Astrocyte of the hippocampus (primary cell): ENCODE results near the gene SEC14L2.
"Not testable (repeated sequence)": the region's sequence is repeated elsewhere in the genome, so short reads cannot be mapped to it uniquely, and the experiment has no call there.

ENCODE experiments used
- DNase-seq: peaks from one replicate; pipeline ENCODE4 v3.0.0; 2011; ENCODE audit warnings: low read depth, low spot score

The SEC14L2 gene

DNA sequence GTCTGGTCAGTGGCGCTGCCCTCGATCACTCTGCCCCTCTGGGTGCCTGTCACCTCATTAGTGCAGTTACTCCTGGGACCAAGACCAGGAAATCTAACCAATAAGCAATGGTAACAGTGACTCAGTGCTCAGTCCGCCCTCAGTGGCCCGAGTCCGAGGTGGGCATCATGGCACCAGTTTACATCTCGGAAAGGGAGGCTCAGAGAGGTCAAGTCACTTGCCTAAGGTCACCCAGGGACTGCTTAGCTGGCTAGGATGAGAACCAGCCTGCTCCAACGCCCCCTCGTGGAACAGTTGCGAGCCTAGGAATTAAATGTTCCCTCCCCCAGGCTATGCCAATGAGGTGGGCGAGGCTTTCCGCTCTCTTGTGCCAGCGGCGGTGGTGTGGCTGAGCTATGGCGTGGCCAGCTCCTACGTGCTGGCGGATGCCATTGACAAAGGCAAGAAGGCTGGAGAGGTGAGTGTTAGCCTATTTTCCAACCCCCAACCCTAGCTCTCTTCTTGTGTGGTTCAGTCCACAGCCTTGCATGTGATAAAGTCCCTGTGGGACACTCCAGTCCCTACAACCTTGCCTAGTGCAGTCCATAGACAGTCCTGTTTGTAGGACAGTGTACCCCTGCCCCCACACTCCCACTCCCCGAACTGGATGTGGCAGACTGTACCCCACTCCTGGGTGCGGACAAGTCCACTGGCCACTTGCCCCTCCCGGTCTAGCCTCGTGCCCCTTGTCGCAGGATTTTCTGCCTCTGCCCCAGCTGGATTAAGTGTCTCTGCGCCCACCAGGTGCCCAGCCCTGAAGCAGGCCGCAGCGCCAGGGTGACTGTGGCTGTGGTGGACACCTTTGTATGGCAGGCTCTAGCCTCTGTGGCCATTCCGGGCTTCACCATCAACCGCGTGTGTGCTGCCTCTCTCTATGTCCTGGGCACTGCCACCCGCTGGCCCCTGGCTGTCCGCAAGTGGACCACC lies 29.9 kb downstream of the SEC14L2 start:
- peak; percentile 93 for DNase-seq

DNA sequence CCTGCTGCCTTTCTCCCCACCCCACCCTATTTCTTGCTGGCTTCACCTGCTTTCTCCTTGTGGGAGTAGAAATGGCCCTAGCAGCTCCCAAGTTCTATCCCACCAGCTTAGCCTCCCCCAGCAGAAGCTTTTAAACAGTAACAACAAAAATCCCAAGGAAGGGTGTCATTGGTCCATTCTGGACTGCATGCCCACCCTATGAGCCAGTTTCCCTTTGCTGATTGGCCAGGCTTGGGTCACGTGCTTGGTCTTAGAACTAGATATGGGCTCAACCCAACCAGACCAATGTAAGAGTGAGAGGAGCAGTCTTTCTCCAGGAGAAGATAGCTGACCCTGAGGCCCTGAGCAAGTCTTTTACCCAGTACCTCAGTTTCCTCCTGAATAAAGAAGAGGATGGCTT lies 31.1 kb downstream of the SEC14L2 start:
- no peak for DNase-seq

DNA sequence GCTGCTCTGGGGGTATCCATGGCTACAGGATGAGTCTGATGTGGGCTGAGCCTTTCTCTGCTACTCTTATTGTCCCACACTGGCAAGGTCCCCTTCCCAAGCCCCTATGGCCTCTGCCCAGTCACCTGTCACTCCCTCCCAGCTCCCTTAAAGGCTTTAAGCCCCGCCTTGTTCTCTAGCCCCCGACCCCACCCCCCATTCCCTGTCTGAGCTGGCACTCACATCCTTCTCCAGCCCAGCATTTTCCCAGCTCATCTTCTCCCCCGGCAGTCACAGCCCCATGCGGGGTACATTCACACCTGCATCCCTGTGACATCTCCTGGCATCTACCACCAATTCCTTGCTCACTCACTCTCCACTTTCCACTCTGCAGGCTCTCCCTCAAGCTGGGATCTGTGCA lies 33.1 kb downstream of the SEC14L2 start:
- no peak for DNase-seq

DNA sequence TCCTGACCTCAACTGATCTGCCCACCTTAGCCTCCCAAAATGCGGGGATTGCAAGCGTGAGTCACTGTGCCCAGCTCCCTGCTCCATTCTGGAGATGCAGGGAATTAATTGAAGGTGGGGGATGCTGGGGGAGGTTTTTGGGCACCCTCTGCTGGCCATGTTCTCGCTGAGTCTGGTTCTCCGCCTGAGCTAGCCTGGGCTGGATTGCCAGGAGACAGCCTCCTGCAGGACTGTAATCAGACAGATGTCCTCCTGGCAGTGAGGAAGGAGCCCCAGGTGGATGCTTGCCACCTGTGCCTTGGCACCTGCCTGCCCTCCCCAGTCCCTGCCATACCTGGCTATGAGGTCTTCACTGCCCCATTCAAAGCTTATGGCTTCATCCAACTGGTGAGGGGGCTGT lies 34.1 kb downstream of the SEC14L2 start:
- DNase-seq, result no peak

DNA sequence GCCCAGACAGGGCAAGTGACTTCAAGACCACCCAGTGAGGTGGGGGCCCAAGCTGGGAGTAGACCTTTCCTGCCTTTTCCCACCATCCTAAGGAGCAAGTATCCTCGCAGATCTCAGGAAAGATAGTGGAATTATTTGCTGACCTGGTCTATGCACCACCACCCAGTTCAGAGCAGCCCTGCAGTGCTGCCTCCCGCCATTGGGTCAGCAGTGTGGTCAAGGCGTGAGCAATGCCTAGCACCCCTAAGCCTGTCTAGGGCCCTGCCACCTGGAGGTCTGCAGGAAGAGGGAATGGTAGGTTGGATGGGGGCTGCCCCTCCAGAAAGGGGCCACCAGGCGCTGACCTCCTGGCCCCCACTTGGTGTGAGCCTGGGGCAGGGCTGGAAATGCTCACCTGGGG lies 35.3 kb downstream of the SEC14L2 start:
- no peak for DNase-seq

DNA sequence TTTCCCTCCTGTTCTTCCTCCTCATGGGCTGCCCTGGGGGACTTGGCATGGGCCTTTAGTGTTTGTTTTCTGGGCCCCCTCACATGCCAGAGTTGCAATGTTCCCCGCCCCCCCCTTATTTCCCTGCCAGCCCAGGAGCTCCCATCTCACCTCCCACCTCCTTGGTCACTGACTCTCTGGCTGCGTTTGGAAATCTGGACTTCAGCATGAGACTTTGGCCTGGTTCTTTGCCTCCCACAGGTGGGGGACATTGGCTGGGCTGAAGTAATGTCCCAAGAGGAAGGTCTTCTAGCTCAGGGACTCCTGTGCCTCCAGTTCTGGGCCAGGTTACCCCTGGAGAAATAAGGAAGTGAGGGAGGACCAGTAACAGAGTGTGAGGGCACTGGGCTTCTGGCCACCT lies 35.7 kb downstream of the SEC14L2 start:
- DNase-seq, result no peak

DNA sequence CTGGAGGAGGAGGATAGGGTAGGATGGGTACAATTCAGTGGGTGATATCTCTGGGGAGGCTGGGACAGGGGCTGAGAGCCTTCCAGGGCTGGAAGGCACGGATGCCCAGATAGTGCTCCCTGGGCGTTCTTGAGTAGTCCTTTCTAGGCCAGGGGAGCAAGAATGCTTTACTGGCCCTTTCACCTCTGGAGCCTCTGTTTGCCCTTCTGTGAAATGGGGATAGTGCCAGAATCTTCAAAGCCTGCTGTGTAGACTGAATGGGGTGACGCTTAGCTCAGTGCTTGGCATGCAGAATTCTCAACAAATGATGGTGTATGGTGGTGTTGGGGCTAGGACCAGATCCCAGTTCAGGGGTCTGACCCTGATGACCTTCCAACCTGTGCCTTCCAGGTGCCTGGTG lies 36.4 kb downstream of the SEC14L2 start:
- no peak for DNase-seq

DNA sequence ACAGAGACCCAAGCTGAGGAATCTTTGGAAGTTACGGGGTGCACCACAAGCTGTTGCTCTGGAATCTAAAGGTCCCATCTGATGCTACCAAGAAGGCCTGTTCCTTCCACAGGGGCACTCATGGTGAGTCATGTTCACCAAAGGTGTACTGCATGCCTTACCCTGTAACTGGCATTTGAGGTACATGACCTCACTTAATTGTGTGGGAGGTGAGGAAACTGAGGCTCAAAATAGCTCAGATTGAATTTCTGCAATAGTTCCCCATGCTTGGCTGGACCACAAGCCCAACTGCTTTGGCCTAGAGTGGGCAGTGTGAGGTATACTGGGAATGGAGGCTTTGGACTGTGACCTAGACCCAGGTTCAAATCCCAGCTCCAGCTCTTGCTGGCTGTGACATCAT lies 37.0 kb downstream of the SEC14L2 start:
- DNase-seq, result no peak

DNA sequence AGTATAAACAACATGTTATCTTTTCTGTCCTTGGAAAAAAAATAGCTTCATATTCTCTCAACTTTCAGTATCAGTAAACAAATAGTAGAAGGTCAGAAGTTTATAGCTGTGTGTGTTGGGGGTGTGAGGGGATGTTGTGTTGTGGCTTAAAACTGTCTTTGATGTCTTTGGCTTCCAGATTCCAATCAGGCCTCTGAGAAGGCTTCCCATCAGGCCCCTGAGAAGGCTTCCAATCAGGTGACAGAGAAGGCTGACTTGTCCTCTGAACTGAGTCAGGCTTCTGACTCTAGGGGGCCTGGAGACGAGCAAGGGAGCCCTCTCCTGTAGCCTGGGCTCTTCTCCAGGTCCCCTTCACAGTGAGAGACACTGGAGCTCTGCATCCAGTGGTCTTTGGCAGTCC lies 38.0 kb downstream of the SEC14L2 start:
- no peak for DNase-seq

DNA sequence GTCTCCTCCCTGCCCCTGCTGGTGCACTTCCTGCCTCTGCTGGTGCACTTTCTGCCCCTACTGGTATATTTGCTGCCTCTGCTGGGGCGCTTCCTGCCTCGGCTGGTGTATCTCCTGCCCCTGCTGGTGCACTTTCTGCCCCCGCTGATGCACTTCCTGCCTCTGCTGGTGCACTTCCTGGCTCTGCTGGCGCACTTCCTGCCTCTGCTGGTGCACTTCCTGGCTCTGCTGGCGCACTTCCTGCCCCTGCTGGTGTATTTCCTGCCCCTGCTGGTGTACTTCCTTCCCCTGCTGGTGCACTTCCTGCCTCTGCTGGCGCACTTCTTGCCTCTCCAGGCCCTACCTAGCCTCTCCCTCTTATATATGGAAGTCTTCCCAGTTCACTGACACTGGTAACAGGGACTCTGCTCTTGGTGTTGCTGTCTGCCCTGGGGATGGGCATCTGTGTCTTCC lies 38.9 kb downstream of the SEC14L2 start:
- no peak for DNase-seq

DNA sequence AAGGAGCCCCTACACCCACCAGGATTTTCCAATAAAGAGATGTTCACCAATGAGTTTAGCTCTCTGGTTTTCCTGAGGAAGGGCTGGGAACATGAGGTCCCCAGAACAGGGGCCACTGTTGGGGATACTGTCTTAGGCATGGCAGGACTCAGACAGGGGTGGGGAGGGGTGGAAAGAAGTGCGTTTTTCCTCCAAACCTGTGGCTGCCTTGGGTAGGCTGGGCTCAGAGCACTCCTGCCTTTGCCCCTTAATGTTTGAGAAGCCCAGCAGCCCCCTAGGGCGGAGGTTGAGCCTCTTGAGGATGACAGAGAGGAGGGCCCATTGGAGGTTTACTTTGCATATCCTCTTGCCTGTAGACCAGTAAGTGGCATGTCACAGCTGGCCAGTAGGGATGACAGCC lies 39.4 kb downstream of the SEC14L2 start:
- no peak for DNase-seq

DNA sequence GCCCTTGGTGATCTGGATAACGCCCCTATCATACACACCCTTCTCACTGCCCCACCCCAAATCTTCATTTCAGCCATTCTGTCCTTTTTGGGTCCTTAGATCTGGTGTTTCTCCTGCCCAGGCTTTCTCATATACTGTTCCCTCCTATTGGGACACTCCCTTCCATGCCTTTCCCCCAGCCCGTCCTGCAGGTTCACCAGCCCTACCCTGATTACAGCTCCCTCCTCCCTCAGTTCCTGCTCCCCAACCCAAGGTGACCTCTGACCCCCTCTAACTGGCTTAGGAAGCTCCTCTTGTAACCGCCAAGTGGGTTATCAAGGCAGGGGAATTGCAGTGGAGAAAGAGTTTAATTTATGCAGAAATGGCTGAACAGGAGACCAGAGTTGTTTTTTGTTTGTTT lies 41.7 kb downstream of the SEC14L2 start:
- DNase-seq, result no peak

DNA sequence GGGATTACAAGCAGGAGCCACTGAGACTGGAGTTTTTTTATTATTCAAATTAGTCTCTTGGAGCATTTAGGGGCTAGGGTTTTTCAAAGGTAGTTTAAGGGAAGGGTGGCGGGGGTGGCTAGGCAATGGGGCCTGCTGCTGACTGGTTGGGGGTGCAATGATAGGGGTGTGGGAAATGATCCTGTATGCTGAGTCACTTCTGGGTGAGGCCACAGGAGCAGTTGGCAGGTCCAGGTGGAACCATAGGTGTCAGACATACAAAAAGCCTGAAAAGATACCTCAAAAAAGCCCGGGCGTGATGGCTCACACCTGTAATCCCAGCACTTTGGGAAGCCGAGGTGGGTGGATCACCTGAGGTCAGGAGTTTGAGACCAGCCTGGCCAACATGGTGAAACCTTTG lies 42.4 kb downstream of the SEC14L2 start:
- DNase-seq, result no peak

DNA sequence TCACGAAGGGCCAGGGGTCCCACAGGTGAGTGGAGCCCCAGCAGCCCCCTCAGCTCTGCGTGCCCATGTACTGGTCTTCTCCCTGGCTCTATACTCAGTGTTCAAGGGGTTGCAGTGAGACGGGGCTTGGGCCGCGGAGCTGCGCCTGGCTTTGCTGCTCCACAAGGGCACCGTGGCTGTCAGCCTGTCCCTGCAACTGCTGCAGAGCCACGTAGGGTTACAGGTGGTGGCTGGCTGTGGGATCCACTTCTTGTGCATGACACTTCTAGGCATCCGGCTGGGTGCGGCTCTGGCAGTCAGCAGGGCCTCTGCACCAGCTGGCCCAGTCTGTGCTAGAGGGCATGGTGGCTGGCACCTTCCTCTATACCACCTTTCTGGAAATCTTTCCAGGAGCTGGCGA lies 43.0 kb downstream of the SEC14L2 start:
- DNase-seq, result no peak

DNA sequence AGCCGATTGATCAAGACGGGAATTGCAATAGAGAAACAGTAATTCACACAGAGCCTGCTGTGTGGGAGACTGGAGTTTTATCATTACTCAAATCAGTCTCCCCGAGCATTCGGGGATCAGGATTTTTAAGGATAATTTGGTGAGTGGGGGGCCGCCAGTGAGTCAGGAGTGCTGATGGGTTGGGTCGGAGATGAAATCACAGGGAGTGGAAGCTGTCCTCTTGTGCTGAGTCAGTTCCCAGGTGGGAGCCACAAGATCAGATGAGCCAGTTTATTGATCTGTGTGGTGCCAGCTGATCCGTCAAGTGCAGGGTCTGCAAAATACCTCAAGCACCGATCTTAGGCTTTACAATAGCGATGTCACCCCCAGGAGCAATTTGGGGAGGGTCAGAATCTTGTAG lies 44.3 kb downstream of the SEC14L2 start:
- no peak for DNase-seq

DNA sequence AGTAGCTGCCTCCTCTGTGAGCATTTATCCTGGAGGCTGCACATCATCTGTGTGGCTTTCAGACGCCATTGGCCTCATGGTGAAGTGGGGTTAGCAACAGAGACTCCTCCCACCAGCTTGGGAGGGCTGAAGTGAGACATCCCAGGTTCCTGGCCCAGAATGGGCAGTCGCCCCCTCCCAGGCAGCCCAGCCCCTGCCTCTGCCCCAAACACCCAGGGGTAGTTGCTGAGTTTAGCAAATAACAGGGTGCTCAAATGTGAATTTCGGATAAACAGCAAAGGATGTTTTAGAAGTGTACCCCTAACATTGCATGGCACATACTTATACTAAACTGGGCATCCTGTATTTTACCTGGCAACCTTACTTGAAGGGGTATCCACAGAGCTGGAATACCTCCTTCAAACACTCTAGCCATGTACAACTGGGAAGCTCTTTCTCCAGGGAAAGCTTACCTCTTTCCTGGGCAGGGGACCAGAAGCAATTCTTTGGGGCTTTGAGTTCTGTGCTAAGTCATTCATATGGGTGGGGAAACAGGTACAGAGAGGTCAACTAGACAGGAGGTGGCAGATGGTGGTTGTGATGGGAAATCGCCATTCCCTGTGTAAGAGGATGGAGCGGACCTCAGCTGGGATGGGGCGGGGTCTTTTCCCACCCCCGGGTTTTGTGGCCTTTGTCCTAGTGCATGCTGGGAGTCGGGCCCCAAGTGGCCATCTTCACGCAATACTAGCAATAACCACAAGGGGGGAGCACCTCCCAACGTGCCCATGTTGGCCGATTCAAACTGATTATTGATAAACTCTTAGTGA lies 48.0 kb downstream of the SEC14L2 start:
- peak; percentile 76 for DNase-seq

DNA sequence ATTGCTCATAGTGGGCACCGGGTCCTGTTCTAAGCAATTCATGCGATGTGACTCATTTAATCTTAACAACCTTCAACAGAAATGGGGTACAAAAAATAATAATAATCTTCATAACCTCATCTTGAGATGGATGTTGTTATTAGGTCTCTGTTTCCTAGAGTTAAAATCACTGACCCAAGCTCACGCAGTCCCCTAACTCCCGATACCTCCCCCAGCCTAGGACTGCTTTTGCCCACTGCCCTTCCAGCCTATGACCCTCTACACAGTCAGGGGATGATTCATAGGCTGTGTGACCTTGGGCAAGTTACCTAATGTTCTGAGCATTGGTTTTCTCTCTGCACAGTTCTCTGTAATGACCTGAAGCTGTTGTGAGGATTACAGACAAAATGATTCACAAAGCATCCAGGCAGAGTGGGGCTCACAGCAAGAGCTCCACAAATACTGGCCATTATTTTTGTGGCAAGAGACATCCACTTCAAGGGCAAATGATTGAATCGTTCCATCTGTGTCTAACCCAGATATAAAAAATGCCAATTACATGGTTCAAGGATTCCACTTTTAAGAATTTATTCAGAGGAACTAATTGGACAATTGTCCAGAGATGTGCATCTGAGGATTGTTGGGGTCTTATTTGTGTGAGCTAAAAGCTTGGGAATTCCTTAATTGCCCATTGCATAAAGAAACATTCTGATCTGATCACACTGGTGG lies 48.8 kb downstream of the SEC14L2 start:
- DNase-seq, result no peak

DNA sequence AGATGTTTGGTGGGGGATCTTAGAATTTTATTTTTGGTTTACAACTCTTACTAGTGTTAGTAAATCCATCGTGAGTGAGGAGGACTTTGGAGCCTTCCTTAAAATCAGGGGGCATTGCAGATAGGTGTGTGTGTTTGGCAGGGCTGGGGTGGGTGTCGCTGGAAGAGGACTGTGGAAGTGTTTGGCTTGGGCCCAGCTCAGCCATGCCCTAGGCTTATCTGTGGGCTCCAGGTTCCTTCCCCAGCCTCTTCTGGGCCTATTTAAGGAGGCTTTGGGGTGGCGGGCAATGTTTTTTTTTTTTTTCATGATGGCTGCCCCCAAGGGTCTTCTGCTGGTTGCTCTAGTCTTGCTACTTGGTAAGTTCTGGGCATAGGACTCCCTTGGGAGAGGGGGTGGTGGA lies 50.8 kb downstream of the SEC14L2 start:
- DNase-seq, result no peak

DNA sequence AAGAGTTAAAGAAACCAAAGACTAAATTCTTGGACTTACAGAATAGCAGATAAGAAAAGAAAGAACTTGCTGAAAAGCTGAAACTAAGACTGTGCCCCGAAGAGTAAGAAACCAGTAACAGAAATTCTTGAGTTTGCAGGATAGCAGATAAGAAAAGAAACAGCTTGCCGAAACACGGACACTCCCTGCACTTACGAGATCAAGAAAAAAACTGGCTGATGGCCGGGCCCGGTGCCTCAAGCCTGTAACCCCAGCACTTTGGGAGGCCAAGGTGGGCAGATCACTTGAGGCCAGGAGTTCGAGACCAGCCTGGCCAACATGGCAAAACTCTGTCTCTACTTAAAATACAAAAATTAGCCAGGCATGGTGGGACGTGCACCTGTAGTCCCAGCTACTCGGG lies 54.7 kb downstream of the SEC14L2 start:
- DNase-seq, result not testable (repeated sequence)

DNA sequence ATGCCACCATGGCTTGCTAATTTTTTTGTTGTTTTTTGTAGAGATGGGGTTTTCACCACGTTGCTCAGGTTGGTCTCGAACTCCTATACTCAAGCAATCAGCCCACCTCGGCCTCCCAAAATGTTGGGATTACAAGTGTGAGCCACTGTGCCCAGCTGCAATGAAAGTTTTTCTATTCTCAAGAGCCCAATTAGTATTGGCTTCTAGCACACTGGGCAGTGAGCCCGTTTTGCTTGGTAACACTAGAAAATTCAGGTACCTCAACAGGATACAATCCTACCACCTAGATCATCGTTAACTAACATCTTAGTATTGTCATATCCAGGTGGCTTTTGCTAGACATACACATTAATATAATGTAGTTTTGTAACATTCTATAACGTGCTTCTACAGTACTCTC lies 56.0 kb downstream of the SEC14L2 start:
- DNase-seq, result no peak

DNA sequence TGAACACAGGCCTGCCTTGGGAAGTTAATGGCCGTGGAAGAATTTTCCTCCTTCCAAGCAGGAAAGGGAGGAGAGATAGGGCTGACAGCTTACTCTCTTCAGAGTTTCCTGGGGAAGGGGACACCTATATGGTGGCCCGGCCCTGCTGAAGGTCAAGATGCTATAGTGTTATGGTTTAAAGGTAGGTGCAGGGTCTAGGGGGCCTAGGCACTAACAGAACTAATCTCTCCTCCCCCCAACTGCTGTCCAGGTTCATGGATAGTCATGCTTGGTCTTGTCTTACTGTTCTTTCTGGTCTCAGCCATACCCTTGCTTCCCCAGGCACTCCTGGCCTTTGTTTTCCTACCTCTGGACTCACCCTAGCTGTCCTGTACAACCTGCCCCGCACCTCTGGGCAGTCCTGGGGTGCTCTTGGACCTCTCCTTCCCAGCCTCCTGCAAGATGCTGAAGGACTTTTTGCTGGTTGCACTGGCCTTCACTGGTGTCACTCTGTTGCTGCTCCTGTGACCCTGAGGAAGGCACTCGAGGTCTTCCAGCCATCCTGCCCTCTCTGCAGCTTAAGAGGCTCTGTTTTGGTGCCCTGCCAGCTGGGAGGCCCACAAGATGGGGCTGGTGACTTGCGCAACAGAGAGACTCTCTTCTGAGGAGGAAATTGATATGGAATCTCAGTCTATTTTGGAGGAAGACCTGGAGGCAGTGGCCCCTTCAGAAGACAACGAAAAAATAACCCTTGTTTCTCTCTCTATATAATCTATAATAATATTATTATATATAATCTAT lies 57.1 kb downstream of the SEC14L2 start:
- peak; percentile 8 for DNase-seq
